Neural crest cell (in vitro differentiated cells): ENCODE data around the gene SETDB2. TPM values are rescaled to one million over a fixed set of nuclear protein-coding genes. Genes with fewer than 3 reads are reported as not detected.

Source experiments
- DNase-seq: peaks from one replicate; pipeline ENCODE4 v3.0.0; 2021; ENCODE audit warnings: low read depth, mixed read lengths, low spot score
- H3K27ac Mint-ChIP-seq: one replicate; pipeline ENCODE4 v1.8.0; 2021; ENCODE audit warnings: mild to moderate bottlenecking, mixed read lengths; ENCODE audit not compliant: unreplicated experiment
- H3K27me3 Mint-ChIP-seq: 2 replicates; pipeline ENCODE4 v1.8.0; 2021; ENCODE audit warnings: low read depth, mild to moderate bottlenecking, mixed read lengths
- H3K36me3 Mint-ChIP-seq: 2 replicates; pipeline ENCODE4 v1.8.0; 2021; ENCODE audit warnings: low read depth, mild to moderate bottlenecking, mixed read lengths
- H3K4me1 Mint-ChIP-seq: 2 replicates; pipeline ENCODE4 v1.8.0; 2021; ENCODE audit warnings: mixed read lengths
- H3K4me3 Mint-ChIP-seq: one replicate; pipeline ENCODE4 v1.8.0; 2021; ENCODE audit warnings: mild to moderate bottlenecking, mixed read lengths
- H3K9me3 Mint-ChIP-seq: 2 replicates; pipeline ENCODE4 v1.8.0; 2021; ENCODE audit warnings: mixed read lengths
- total RNA-seq: library from RNA; stranded (reverse); gene quantifications from 2 replicates; pipeline ENCODE4 v1.2.1, GENCODE V29; 2021
- TF ChIP-seq, protein P1 (sequence below): fragments of 200-600 bp; sonication (generic); conservative IDR thresholded peaks from 2 replicates; pipeline ENCODE4 v1.5.0; 2021; ENCODE audit warnings: antibody characterized with exemption, mild to moderate bottlenecking

SETDB2 gene
- total RNA-seq, 1 donor from 2014 or later: 7.9 TPM

GRCh38 chr13:49452725-49453457, 8.8 kb downstream of the SETDB2 start:
- no peak overlapping the region for H3K4me3 Mint-ChIP-seq

GRCh38 chr13:49453465-49453864, 9.4 kb downstream of the SETDB2 start:
- Mint-ChIP-seq H3K27me3 (no peaks in the 10 kb centered on the region), H3K4me1 (no peaks in the 10 kb centered on the region), H3K27ac (no peak overlapping the region), H3K9me3 (no peaks in the 10 kb centered on the region), H3K36me3 (no peaks in the 10 kb centered on the region), H3K4me3 (no peak overlapping the region)
- no peak for DNase-seq
- TF ChIP-seq, protein P1, sequence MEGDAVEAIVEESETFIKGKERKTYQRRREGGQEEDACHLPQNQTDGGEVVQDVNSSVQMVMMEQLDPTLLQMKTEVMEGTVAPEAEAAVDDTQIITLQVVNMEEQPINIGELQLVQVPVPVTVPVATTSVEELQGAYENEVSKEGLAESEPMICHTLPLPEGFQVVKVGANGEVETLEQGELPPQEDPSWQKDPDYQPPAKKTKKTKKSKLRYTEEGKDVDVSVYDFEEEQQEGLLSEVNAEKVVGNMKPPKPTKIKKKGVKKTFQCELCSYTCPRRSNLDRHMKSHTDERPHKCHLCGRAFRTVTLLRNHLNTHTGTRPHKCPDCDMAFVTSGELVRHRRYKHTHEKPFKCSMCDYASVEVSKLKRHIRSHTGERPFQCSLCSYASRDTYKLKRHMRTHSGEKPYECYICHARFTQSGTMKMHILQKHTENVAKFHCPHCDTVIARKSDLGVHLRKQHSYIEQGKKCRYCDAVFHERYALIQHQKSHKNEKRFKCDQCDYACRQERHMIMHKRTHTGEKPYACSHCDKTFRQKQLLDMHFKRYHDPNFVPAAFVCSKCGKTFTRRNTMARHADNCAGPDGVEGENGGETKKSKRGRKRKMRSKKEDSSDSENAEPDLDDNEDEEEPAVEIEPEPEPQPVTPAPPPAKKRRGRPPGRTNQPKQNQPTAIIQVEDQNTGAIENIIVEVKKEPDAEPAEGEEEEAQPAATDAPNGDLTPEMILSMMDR: no peak

More at GRCh38 chr13:49452725-49453457, 8.8 kb downstream of the SETDB2 start:
- Mint-ChIP-seq H3K27ac (no peak overlapping the region), H3K36me3 (no peaks in the 10 kb centered on the region), H3K4me1 (no peaks in the 10 kb centered on the region), H3K9me3 (no peaks in the 10 kb centered on the region), H3K27me3 (no peaks in the 10 kb centered on the region)
- TF ChIP-seq, protein P1: no peak
- no peak for DNase-seq

- TF ChIP-seq, protein P1: no peak
Measured at GRCh38 chr13:49454388-49455006, 10.4 kb downstream of the SETDB2 start.

GRCh38 chr13:49455007-49455398, 10.9 kb downstream of the SETDB2 start:
- Mint-ChIP-seq H3K9me3 (no peaks in the 10 kb centered on the region), H3K4me3 (no peak overlapping the region), H3K27me3 (no peaks in the 10 kb centered on the region), H3K27ac (no peak overlapping the region), H3K36me3 (no peaks in the 10 kb centered on the region), H3K4me1 (no peaks in the 10 kb centered on the region)
- TF ChIP-seq, protein P1: no peak
- no peak for DNase-seq

More at GRCh38 chr13:49454388-49455006, 10.4 kb downstream of the SETDB2 start:
- Mint-ChIP-seq H3K4me1 (no peaks in the 10 kb centered on the region), H3K9me3 (no peaks in the 10 kb centered on the region), H3K27ac (no peak overlapping the region), H3K36me3 (no peaks in the 10 kb centered on the region), H3K4me3 (no peak overlapping the region), H3K27me3 (no peaks in the 10 kb centered on the region)
- DNase-seq: no peak

DNA sequence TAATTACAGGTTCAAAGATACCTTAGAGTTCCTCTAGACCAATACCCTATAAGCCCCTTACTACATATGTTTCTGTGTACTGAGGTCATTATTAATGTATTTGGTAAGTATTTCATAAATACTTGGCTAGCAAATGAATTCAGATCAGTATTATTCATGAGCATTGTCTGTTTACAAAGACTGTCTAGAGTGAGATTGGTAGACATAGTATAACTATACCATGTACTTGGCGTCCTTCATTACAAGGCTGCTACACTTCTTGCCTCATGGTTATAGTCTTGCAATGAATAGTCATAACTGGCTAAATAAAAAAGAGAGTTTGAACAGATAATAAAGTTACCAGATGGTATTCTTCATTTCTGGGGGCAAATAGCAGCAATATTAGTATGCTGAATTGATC, 12.1 kb downstream of the SETDB2 start:
- H3K27me3 Mint-ChIP-seq: no peaks in the 10 kb centered on the region
- no peak overlapping the region for H3K27ac Mint-ChIP-seq
- H3K36me3 Mint-ChIP-seq: peaks cover 1% of the 10 kb centered on the region
- H3K4me3 Mint-ChIP-seq: no peak overlapping the region
- H3K9me3 Mint-ChIP-seq: no peaks in the 10 kb centered on the region
- no peaks in the 10 kb centered on the region for H3K4me1 Mint-ChIP-seq
- DNase-seq: no peak
- TF ChIP-seq, protein P1: no peak
